Naive B cell (primary cell): ENCODE data around the gene NFATC2. TPM values are rescaled to one million over a fixed set of nuclear protein-coding genes. Genes with fewer than 3 reads are reported as not detected.

Experiments
- ATAC-seq, 2 donors: fragments of 150-1000 bp; cut with Tn5 transposase; 2 replicates each; pipeline ENCODE4 v1.10.0; 2021; ENCODE audit warnings: low read depth in 2 of 2, mild to moderate bottlenecking in 2 of 2, moderate library complexity in 2 of 2
- DNase-seq: peaks from one replicate; pipeline ENCODE4 v3.0.0; 2022
- H3K27ac Mint-ChIP-seq, 6 donors: one replicate each; pipeline ENCODE4 v1.8.0; 2020 to 2022; ENCODE audit warnings: mild to moderate bottlenecking in 6 of 6, mixed read lengths in 6 of 6, moderate library complexity in 5 of 6, inconsistent platforms in 2 of 6
- H3K27me3 Mint-ChIP-seq, 3 donors: one replicate each; pipeline ENCODE4 v1.8.0; 2021 to 2022; ENCODE audit warnings: mixed read lengths in 3 of 3, mild to moderate bottlenecking in 1 of 3
- H3K36me3 Mint-ChIP-seq, 2 donors: one replicate each; pipeline ENCODE4 v1.8.0; 2020 to 2022; ENCODE audit warnings: mixed read lengths in 2 of 2, inconsistent platforms in 1 of 2, mild to moderate bottlenecking in 1 of 2
- H3K4me1 Mint-ChIP-seq, 3 donors: one replicate each; pipeline ENCODE4 v1.8.0; 2020 to 2022; ENCODE audit warnings: mixed read lengths in 3 of 3, inconsistent platforms in 1 of 3, mild to moderate bottlenecking in 1 of 3, moderate library complexity in 1 of 3
- H3K4me3 Mint-ChIP-seq, 8 donors: one replicate each; pipeline ENCODE4 v1.8.0; 2020 to 2022; ENCODE audit warnings: mild to moderate bottlenecking in 8 of 8, mixed read lengths in 8 of 8, moderate library complexity in 8 of 8, inconsistent platforms in 2 of 8
- H3K9me3 Mint-ChIP-seq, 7 donors: one replicate each; pipeline ENCODE4 v1.8.0; 2020 to 2022; ENCODE audit warnings: mixed read lengths in 7 of 7, mild to moderate bottlenecking in 5 of 7, inconsistent platforms in 2 of 7, moderate library complexity in 1 of 7
- polyA plus RNA-seq, 6 donors: library from polyadenylated mRNA; unstranded; fragments of 300-500 nt; fragmentation: Illumina TruSeq; gene quantifications; one replicate each; pipeline ENCODE4 v1.2.3, GENCODE V29; 2021; ENCODE audit warnings: low read depth in 6 of 6

NFATC2 gene
- polyA plus RNA-seq, 6 donors from 2014 or later: 4.6 to 22.9 (median 14.6) TPM

DNA sequence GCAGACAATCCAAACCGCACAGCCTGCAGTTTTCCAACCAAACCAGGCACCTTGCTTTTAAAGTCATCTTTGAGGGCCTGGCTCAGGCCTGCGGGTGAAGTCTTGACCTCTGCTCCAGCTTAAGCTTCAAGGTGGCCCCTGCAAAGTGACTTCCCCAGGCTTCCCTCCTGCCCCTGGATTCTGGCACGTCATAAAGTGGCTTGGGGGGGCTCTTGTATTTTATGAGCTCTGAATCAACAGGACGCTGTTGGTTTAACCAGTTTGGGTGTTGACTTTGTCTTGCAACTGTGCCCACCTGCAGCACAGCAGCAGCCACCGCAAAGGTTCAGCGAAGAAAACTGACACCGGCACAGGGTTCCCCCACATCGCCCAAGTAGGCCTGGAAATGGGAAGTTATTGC is 81.2 kb downstream of the NFATC2 start:
- peaks cover 35 to 57% (median 42%) of the 10 kb centered on the region in 3 donors for H3K4me1 Mint-ChIP-seq

DNA sequence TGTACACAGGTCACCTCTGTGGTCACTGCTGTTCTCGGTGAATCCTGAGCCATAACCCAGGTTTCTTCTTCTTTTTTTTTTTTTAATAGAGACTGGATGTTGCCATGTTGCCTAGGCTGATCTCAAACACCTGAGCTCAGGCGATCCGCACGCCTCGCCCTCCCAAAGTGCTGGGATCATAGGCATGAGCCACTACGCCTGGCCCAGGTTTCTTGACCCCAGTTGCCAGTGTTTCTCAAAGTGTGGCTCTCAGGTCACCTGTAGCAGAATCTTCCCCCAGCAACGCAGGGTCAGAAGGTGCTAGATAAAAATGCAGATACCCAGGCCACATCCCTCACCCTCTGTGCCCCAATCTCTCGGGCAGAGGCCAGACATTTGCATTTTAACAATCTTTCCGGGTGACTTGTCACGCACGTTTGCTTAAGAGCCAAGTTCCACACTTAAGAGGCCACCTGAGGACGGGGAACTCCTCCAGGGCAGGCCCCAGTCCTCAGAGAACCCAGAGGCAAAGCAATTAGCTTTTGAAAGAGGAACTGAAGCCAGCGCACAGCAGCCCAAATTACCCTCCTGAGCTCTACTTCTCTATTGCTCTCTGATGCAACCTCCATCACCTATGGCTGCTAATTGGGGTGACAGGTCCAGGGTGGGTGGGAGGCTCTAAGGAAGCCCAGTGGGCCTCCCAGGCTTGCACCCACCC is 81.8 kb downstream of the NFATC2 start:
- peak; percentile 97 for ATAC-seq
- Mint-ChIP-seq H3K4me1 (peaks cover 39 to 61% (median 45%) of the 10 kb centered on the region in 3 donors), H3K9me3 (peaks cover 0 to 5% (median 4%) of the 10 kb centered on the region in 7 donors), H3K4me3 (peak overlapping the region in 6 of 8 donors; percentile 54 to 84 (median 70)), H3K27me3 (no peaks in the 10 kb centered on the region), H3K36me3 (peaks cover 16 to 19% of the 10 kb centered on the region in 2 donors), H3K27ac (peak overlapping the region; percentile 74 to 97 (median 94))
- peak; percentile 74 for DNase-seq

More for the DNA sequence above, 81.2 kb downstream of the NFATC2 start:
- DNase-seq (no peak), ATAC-seq (no peak)
- peak overlapping the region in 6 of 8 donors; percentile 54 to 84 (median 70) for H3K4me3 Mint-ChIP-seq
- H3K9me3 Mint-ChIP-seq: peaks cover 0 to 5% (median 4%) of the 10 kb centered on the region in 7 donors
- peaks cover 16 to 19% of the 10 kb centered on the region in 2 donors for H3K36me3 Mint-ChIP-seq
- H3K27me3 Mint-ChIP-seq: no peaks in the 10 kb centered on the region
- peak overlapping the region; percentile 45 to 97 (median 93) for H3K27ac Mint-ChIP-seq

DNA sequence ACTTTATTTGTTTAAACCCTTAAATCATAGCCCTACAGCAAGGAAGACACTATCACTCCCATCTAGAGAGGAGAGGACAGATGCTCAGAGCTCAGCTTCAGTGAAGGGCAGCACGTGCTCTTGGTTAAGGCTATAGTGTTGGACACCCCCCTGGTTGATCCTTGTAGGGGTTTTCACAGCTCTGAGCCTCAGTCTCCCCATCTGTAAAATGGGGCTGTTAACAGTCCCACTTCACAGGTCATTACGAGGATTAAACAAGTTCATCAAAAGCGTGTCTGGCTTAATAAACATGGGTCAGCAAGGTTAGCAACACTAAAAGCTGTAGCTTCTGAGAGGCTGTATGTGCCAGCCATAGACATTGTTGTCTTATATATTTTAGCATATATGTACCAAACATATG is 82.4 kb downstream of the NFATC2 start:
- peaks cover 0 to 8% (median 4%) of the 10 kb centered on the region in 7 donors for H3K9me3 Mint-ChIP-seq
- ATAC-seq (no peak), DNase-seq (no peak)
- no peaks in the 10 kb centered on the region for H3K27me3 Mint-ChIP-seq
- H3K4me1 Mint-ChIP-seq: peaks cover 42 to 64% (median 49%) of the 10 kb centered on the region in 3 donors
- peaks cover 16 to 19% of the 10 kb centered on the region in 2 donors for H3K36me3 Mint-ChIP-seq
- H3K4me3 Mint-ChIP-seq: peak overlapping the region in 1 of 8 donors; percentile 12
- H3K27ac Mint-ChIP-seq: peak overlapping the region in 4 of 6 donors; percentile 45 to 97 (median 93)

DNA sequence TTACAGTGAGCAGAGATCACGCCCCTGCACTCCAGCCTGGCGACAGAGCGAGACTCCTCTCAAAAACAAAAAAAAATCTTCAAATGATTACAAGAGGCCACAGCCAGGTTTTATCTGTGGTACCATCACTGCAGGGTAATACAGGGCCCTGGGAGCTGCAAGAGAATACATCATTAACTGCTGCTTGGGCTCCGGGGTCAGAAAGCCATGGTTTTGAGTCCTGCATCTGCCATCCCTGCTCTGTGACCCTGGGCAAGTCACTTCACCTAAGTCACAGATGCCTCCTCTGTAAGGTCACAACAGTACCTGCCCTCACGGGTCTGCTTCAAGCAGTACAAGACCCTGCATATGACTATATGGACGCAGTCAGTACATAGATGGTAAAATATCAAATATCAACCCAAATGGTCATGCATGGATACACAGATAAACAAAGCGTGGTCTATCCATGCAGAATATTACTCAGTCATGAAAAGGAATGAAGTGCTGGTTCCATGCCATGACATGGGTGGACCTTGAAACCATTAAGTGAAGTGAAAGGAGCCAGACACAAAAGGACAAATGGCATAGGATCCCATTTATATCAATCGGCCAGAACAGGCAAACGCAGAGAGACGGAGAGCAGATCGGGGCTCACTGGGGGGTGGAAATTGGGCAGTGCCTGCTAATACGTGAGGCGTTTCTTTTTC is 83.6 kb downstream of the NFATC2 start:
- peaks cover 0 to 11% (median 5%) of the 10 kb centered on the region in 7 donors for H3K9me3 Mint-ChIP-seq
- peak overlapping the region in 1 of 8 donors; percentile 76 for H3K4me3 Mint-ChIP-seq
- ATAC-seq: no peak
- H3K27me3 Mint-ChIP-seq: no peaks in the 10 kb centered on the region
- no peak for DNase-seq
- peaks cover 40 to 72% (median 51%) of the 10 kb centered on the region in 3 donors for H3K4me1 Mint-ChIP-seq
- peak overlapping the region in 3 of 6 donors; percentile 66 to 77 (median 74) for H3K27ac Mint-ChIP-seq
- peaks cover 23 to 24% of the 10 kb centered on the region in 2 donors for H3K36me3 Mint-ChIP-seq

DNA sequence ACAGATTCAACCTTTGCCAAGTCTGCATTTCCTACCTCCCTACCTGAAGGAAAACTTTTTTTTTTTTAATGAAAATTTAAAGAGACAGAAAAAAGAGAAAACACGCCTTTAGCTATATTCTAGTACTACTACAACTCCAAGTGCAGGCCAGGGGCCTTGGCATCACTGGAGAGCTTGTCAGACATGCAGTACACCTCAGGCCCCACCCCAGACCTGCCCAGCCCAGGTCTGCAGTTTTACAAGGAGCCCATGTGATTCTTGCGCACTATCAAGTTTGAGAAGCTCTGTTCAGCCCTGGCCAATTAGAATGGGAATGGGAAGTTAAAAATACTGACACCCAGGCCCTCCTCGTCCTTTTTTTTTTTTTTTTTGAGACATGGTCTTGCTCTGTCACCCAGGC is 85.0 kb downstream of the NFATC2 start:
- Mint-ChIP-seq H3K4me3 (peak overlapping the region in 6 of 8 donors; percentile 66 to 82 (median 70)), H3K9me3 (peaks cover 0 to 11% (median 5%) of the 10 kb centered on the region in 7 donors), H3K27ac (peak overlapping the region in 4 of 6 donors; percentile 36 to 80 (median 62)), H3K36me3 (peaks cover 35% of the 10 kb centered on the region in 2 donors), H3K27me3 (no peaks in the 10 kb centered on the region), H3K4me1 (peaks cover 46 to 68% (median 57%) of the 10 kb centered on the region in 3 donors)
- DNase-seq (no peak), ATAC-seq (no peak)

DNA sequence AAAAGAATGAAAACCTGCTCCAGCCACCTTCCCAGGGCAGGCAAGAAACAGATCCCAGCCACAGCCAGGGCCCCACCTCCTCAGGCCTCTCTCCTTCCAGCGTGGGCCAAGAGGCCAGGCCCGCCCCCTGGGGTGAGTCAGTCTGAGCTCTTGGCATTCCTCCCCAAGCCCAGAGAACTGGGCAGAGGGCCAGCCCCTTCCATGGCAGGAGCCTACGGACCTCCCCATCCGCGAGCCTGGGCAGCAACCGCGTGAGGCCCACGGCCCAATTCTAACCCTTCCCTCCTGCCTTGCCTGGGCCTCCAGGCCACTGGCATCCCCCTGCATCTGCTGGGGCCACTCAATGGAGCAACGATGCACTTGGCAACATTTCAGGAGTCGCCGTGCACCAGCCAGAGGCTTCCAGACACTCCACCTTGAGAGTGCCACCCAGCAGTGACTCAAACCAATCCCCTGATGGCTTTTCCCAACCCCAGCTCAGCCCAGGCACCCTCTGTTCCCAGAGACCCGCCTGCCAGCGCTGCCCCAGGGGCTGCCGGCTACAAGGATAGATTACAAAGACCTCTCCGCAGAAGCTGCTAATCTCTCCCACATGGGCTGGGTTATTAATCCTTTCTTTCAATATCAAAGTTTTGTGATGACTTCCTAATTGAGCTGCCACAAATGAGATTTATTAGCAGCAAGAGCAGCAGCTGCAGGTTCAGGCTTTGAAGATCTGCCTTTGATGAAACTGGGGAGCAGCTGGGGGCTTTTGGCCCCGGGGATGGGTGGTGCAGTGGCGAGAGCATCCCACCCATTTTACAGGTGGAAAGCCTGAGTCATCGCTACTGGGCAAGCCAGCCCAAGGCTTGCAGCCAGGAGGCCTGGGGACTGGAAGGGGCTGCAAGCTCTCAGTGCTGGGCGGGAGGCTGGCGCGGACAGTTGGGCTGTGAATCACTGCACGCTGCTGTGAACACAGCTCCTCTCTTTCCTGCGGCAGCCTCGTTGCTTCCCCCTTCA is 85.7 kb downstream of the NFATC2 start:
- ATAC-seq (no peak), DNase-seq (no peak)
- peak overlapping the region; percentile 27 to 86 (median 69) for H3K4me3 Mint-ChIP-seq
- no peaks in the 10 kb centered on the region for H3K27me3 Mint-ChIP-seq
- peaks cover 0 to 11% (median 5%) of the 10 kb centered on the region in 7 donors for H3K9me3 Mint-ChIP-seq
- H3K27ac Mint-ChIP-seq: peak overlapping the region in 5 of 6 donors; percentile 28 to 80 (median 71)
- H3K4me1 Mint-ChIP-seq: peaks cover 52 to 67% (median 62%) of the 10 kb centered on the region in 3 donors
- H3K36me3 Mint-ChIP-seq: peaks cover 43% of the 10 kb centered on the region in 2 donors

DNA sequence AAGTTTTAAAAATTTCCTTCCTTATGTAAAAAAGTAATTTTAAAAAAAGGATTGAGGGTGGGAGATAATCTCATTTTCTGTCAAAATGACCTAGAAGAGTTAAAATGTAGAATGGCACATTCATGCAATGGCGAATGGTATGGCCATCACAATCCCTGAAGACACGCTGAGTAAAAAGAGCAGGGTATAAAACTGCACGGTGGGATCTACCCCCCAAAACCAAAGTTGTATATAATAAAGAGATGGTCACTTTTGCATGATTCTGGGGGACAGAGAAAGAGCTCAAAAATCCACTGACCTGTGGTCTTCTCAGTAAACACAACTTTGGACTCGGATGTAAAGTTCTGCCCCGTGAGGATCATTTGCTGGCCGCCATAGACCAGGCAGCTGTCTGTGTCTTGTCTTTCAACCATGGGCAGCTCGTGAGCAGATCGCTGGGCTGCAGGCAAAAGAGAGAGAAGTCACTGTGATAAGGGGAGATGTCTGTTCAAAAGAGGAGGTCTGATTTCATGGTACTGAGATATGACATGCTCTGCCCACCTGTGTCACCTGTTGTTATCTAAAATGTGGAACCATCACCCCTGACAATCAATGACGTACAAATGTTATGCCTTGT is 88.2 kb downstream of the NFATC2 start:
- peaks cover 0 to 9% (median 0%) of the 10 kb centered on the region in 7 donors for H3K9me3 Mint-ChIP-seq
- no peak for DNase-seq
- no peak overlapping the region for H3K4me3 Mint-ChIP-seq
- no peaks in the 10 kb centered on the region for H3K27me3 Mint-ChIP-seq
- no peak overlapping the region for H3K27ac Mint-ChIP-seq
- peaks cover 32 to 42% of the 10 kb centered on the region in 2 donors for H3K36me3 Mint-ChIP-seq
- H3K4me1 Mint-ChIP-seq: peaks cover 42 to 44% (median 42%) of the 10 kb centered on the region in 3 donors
- no peak for ATAC-seq

DNA sequence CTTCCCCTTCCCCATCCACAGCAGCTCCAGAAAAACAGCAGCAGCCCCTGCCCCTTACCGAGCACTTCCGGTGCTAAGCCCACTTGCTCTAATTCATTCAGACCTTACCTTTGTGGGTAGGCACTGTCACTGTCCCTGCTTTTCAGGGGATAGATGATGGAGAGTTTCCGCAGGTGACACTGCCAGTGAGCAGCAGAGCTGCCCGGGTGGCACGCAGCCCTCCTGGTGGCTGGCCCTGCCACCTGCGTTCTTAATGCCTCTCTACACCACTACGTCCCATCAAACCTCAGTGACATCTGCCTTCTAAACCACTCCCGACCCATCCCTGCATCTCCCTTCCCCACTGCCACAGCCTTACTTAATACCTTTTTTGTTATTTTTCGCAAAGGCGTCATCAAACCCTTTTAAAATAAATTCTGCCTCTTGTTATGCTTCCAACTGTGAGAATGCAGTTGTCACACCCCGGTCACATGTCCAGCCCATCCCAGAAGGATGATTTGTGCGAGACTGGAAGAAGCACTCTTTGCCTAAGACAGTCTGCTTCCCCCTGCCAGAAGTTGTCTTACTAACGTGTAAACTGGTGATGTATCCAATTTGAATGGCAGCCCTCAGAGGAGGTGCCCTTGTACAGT is 89.7 kb downstream of the NFATC2 start:
- Mint-ChIP-seq H3K27me3 (no peaks in the 10 kb centered on the region), H3K4me1 (peaks cover 34 to 40% (median 35%) of the 10 kb centered on the region in 3 donors), H3K27ac (peak overlapping the region in 1 of 6 donors; percentile 19), H3K36me3 (peaks cover 39 to 42% of the 10 kb centered on the region in 2 donors), H3K4me3 (no peak overlapping the region), H3K9me3 (peaks cover 0 to 6% (median 0%) of the 10 kb centered on the region in 7 donors)
- no peak for DNase-seq
- ATAC-seq: no peak

DNA sequence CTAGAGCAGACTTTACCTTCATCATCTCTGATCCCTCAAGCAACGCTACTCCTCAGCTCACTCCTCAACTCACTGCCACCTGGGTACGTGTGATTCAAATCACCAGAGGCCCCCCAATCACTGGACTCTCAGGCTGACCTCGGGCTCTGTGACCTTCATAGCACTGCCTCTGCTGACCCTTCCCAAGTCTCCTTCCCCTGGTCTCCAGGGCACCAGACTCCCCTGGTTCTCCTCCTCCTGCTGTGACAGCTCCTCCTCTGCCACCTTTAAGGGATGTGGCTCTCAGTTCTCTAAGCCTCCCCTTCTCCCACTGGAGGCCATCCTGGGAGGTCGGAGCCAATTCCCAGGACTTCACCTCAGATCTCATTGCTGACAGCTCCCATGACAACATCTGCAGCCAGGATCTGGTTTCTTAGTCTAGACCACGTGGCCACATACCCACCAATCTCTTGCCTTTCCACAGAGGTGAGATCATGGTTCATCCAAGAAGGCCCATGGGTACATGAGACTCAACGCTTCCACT is 90.4 kb downstream of the NFATC2 start:
- Mint-ChIP-seq H3K36me3 (peaks cover 42 to 43% of the 10 kb centered on the region in 2 donors), H3K27ac (peak overlapping the region in 1 of 6 donors; percentile 49), H3K9me3 (peaks cover 0 to 6% (median 0%) of the 10 kb centered on the region in 7 donors), H3K4me1 (peaks cover 27 to 35% (median 28%) of the 10 kb centered on the region in 3 donors), H3K4me3 (no peak overlapping the region), H3K27me3 (no peaks in the 10 kb centered on the region)
- DNase-seq (no peak), ATAC-seq (no peak)

DNA sequence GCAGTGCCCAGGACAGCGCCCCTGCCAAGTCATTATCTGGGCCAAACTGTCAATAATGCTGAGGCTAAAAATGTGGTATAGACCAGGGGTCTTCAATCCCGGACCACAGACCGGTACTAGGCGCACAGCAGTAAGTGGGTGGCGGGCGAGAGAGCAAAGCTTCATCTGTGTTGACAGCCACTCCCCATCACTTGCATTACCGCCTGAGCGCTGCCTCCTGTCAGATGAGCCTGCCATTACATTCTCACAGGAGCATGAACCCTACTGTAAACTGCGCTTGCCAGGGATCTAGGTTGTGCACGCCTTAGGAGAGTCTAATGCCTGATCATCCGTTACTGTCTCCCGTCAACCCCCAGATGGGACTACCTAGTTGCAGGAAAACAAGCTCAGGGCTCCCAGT is 91.0 kb downstream of the NFATC2 start:
- Mint-ChIP-seq H3K27ac (peak overlapping the region in 1 of 6 donors; percentile 56), H3K9me3 (peaks cover 0 to 6% (median 0%) of the 10 kb centered on the region in 7 donors), H3K4me3 (no peak overlapping the region), H3K4me1 (peaks cover 21 to 28% (median 23%) of the 10 kb centered on the region in 3 donors), H3K27me3 (no peaks in the 10 kb centered on the region), H3K36me3 (peaks cover 43 to 45% of the 10 kb centered on the region in 2 donors)
- no peak for DNase-seq
- no peak for ATAC-seq

DNA sequence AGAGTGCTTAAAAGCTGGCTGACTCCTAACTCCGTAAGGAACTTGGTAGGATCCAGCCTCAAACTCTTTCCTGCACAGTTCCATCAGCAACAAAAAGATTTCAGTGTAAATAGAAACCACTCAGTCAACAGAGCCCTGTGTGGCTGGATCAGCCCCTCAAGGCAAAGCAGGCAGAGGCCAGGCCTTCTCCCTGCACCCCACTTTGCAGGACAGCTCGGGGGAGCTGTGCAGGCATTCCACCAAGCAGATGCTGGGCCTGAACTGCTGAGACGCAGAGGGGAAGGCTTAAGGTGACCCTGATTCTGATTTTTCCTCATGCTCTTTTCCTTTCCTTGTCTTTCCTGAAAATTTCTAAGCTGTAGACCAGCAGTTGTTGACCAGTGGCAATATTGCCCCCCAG is 91.5 kb downstream of the NFATC2 start:
- Mint-ChIP-seq H3K27me3 (no peaks in the 10 kb centered on the region), H3K9me3 (peaks cover 0 to 6% (median 0%) of the 10 kb centered on the region in 7 donors), H3K27ac (peak overlapping the region in 1 of 6 donors; percentile 56), H3K4me1 (peaks cover 17 to 24% (median 18%) of the 10 kb centered on the region in 3 donors), H3K36me3 (peaks cover 43 to 48% of the 10 kb centered on the region in 2 donors), H3K4me3 (peak overlapping the region in 1 of 8 donors; percentile 70)
- ATAC-seq (no peak), DNase-seq (no peak)
